NB4 (cell line): ENCODE measurements around the gene PDE4D.

ENCODE experiments used
- CTCF ChIP-seq: IDR thresholded peaks from one replicate; pipeline ENCODE4 v1.5.1; 2012; ENCODE audit warnings: low read depth, low read length
- MAX ChIP-seq: IDR thresholded peaks from 2 replicates; pipeline ENCODE4 v1.6.1; 2011; ENCODE audit warnings: low read depth, low read length
- MYC ChIP-seq: IDR thresholded peaks from 2 replicates; pipeline ENCODE4 v1.6.1; 2011; ENCODE audit warnings: low read depth, low read length
- POLR2A ChIP-seq: IDR thresholded peaks from 2 replicates; pipeline ENCODE4 v1.6.1; 2011; ENCODE audit warnings: mild to moderate bottlenecking; ENCODE audit not compliant: insufficient read length; ENCODE audit errors: extremely low read depth

- TF ChIP-seq CTCF, result no peak
- no peak for TF ChIP-seq MAX
- no peak for TF ChIP-seq POLR2A
- no peak for TF ChIP-seq MYC
Observed at GRCh38 chr5:59285300-59286016, 608.1 kb downstream of the PDE4D start.
